Caco-2 (cell line): Measurements from ENCODE around the gene MYO9B. TPM values are rescaled to one million over a fixed set of nuclear protein-coding genes. Genes with fewer than 3 reads are reported as not detected.

ENCODE experiments used
- BruUV-seq: library from RNA; stranded (reverse); fragments of 400-500 nt; replicated peaks from 2 replicates; lab custom pipeline; 2021; lab: Mats Ljungman, UMichigan
- CTCF ChIA-PET: fragments of 300-600 bp; sonication (Branson Sonifier 250); formaldehyde crosslinking; loops from one replicate; lab custom pipeline; 2022; ENCODE audit warnings: antibody characterized with exemption; lab: Charles Lee
- POLR2A ChIA-PET: fragments of 300-600 bp; sonication (Branson Sonifier 250); formaldehyde crosslinking; loops from one replicate; lab custom pipeline; 2022; ENCODE audit warnings: antibody characterized with exemption; lab: Charles Lee
- DNase-seq, 2 experiments: peaks; one replicate each; pipeline versions ENCODE4 v3.0.0 to v3.0.0-alpha.2; 2020 to 2022
- H3K27me3 ChIP-seq: replicated peaks from 2 replicates; pipeline ENCODE4 v1.6.0; 2011; ENCODE audit warnings: low read length; ENCODE audit not compliant: control insufficient read depth, insufficient read depth
- H3K36me3 ChIP-seq: 2 replicates; pipeline ENCODE4 v1.5.1; 2011; ENCODE audit warnings: low read length; ENCODE audit not compliant: control insufficient read depth, insufficient read depth
- H3K4me1 ChIP-seq: fragments of 250-450 bp; sonication (Bioruptor Pico); 2 replicates; pipeline ENCODE4 v1.5.1; 2020; ENCODE audit warnings: mild to moderate bottlenecking
- H3K4me3 ChIP-seq: 2 replicates; pipeline ENCODE4 v1.5.1; 2011; ENCODE audit warnings: low read depth, mild to moderate bottlenecking, control low read depth, low read length
- H3K9me3 ChIP-seq: fragments of 250-450 bp; sonication (Bioruptor Pico); 2 replicates; pipeline ENCODE4 v1.5.1; 2020; ENCODE audit warnings: mild to moderate bottlenecking, moderate library complexity
- H3K27ac Mint-ChIP-seq: one replicate; pipeline ENCODE4 v1.8.0; 2022; ENCODE audit warnings: mixed read lengths; ENCODE audit not compliant: unreplicated experiment
- H3K27me3 Mint-ChIP-seq: one replicate; pipeline ENCODE4 v1.8.0; 2022; ENCODE audit warnings: mixed read lengths; ENCODE audit not compliant: insufficient read depth, unreplicated experiment
- H3K36me3 Mint-ChIP-seq: one replicate; pipeline ENCODE4 v1.8.0; 2022; ENCODE audit warnings: mild to moderate bottlenecking, mixed read lengths; ENCODE audit not compliant: insufficient read depth, unreplicated experiment
- H3K4me1 Mint-ChIP-seq: one replicate; pipeline ENCODE4 v1.8.0; 2022; ENCODE audit warnings: low read depth, mixed read lengths; ENCODE audit not compliant: unreplicated experiment
- H3K4me3 Mint-ChIP-seq: one replicate; pipeline ENCODE4 v1.8.0; 2022; ENCODE audit warnings: mild to moderate bottlenecking, moderate library complexity, mixed read lengths; ENCODE audit not compliant: unreplicated experiment
- H3K9me3 Mint-ChIP-seq: one replicate; pipeline ENCODE4 v1.8.0; 2022; ENCODE audit warnings: mixed read lengths; ENCODE audit not compliant: unreplicated experiment
- CTCF ChIP-seq, 2 experiments: fragments of 200-600 bp in 1 of 2; IDR thresholded peaks; 1 replicate in 1 of 2; 2 replicates in 1 of 2; pipeline versions ENCODE4 v1.5.1 to v1.8.0; 2011 to 2022; ENCODE audit warnings: antibody characterized with exemption in 1 of 2, control low read depth in 1 of 2, inconsistent platforms in 1 of 2, low read depth in 1 of 2, low read length in 1 of 2, mild to moderate bottlenecking in 1 of 2, moderate library complexity in 1 of 2; ENCODE audit not compliant: insufficient read depth in 1 of 2, severe bottlenecking in 1 of 2, unreplicated experiment in 1 of 2
- intact Hi-C: fragments of 100-400 bp; cut with micrococcal nuclease; formaldehyde crosslinking; loops from one replicate; pipeline ENCODE4 v1.10.0; 2022; ENCODE audit not compliant: unreplicated experiment
- total RNA-seq: library from RNA; stranded (reverse); gene quantifications from 2 replicates; pipeline ENCODE4 v1.2.3, GENCODE V29; 2022

The MYO9B gene
- total RNA-seq, 1 experiment from 2014 or later, result 47.6 TPM

DNA sequence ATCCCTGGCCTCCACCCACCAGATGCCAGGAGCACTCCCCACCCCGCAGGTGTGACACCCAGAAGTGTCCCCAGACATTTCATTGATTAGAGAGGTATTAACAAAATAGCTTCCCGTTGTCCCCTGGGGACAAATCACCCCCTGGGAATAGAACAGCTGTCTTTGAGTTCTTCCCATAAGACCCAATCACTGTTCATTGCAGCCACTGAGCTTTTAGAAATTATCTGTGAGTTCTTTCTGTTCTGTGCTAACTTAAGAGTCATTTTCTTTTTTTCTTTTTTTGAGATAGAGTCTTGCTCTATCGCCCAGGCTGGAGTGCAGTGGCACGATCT is 32.8 kb downstream of the MYO9B start:
- TF ChIP-seq CTCF (IDR thresholded peaks at IDR 0.05; ENCODE audit: insufficient read depth in 1 of 2, low read depth in 1 of 2, low read length in 1 of 2, severe bottlenecking in 1 of 2, unreplicated experiment in 1 of 2), result no peak
- Histone ChIP-seq H3K4me1 (no peaks in the 10 kb centered on the region), H3K4me3 (no peak overlapping the region), H3K27me3 (no peaks in the 10 kb centered on the region), H3K9me3 (no peaks in the 10 kb centered on the region), H3K36me3 (no peaks in the 10 kb centered on the region; the same call in 1 of the 2 replicates)
- DNase-seq, result no peak
- Mint-ChIP-seq H3K27me3 (no peaks in the 10 kb centered on the region), H3K4me3 (no peak overlapping the region), H3K4me1 (no peaks in the 10 kb centered on the region), H3K36me3 (peaks cover 22% of the 10 kb centered on the region), H3K9me3 (no peaks in the 10 kb centered on the region), H3K27ac (no peak overlapping the region)
- ChIA-PET CTCF (no interaction called here), POLR2A (no interaction called here)
- no TSS peak for BruUV-seq
- intact Hi-C loops, result no loop called here

- no peak overlapping the region for H3K27ac Mint-ChIP-seq
- DNase-seq, result no peak
- Histone ChIP-seq H3K4me3 (no peak overlapping the region), H3K4me1 (no peaks in the 10 kb centered on the region), H3K9me3 (no peaks in the 10 kb centered on the region), H3K27me3 (no peaks in the 10 kb centered on the region), H3K36me3 (no peaks in the 10 kb centered on the region)
- POLR2A ChIA-PET, result interaction anchor here (0.6 kb wide), 1 partner anchor 201 kb away, joined by 3 read pairs; no protein-coding TSS in a partner anchor
- H3K4me1 Mint-ChIP-seq, result no peaks in the 10 kb centered on the region
- no peak overlapping the region for H3K4me3 Mint-ChIP-seq
- CTCF ChIA-PET, result no interaction called here
- no peak for TF ChIP-seq CTCF (IDR thresholded peaks at IDR 0.05; ENCODE audit: insufficient read depth in 1 of 2, low read depth in 1 of 2, low read length in 1 of 2, severe bottlenecking in 1 of 2, unreplicated experiment in 1 of 2)
- no peaks in the 10 kb centered on the region for H3K27me3 Mint-ChIP-seq
- BruUV-seq, result no TSS peak
- H3K36me3 Mint-ChIP-seq, result peaks cover 18% of the 10 kb centered on the region
- no peaks in the 10 kb centered on the region for H3K9me3 Mint-ChIP-seq
- intact Hi-C loops, result no loop called here
Observed at GRCh38 chr19:17109300-17109699, 33.7 kb downstream of the MYO9B start.

- ChIA-PET CTCF (no interaction called here), POLR2A (interaction anchor here (0.6 kb wide), 1 partner anchor 202 kb away, joined by 3 read pairs; no protein-coding TSS in a partner anchor)
- Histone ChIP-seq H3K4me3 (no peak overlapping the region), H3K4me1 (no peaks in the 10 kb centered on the region), H3K36me3 (no peaks in the 10 kb centered on the region), H3K9me3 (no peaks in the 10 kb centered on the region), H3K27me3 (no peaks in the 10 kb centered on the region)
- no peak overlapping the region for H3K4me3 Mint-ChIP-seq
- no peak overlapping the region for H3K27ac Mint-ChIP-seq
- intact Hi-C loops, result no loop called here
- H3K4me1 Mint-ChIP-seq, result no peaks in the 10 kb centered on the region
- H3K27me3 Mint-ChIP-seq, result no peaks in the 10 kb centered on the region
- no peak for DNase-seq
- no peaks in the 10 kb centered on the region for H3K9me3 Mint-ChIP-seq
- no TSS peak for BruUV-seq
- H3K36me3 Mint-ChIP-seq, result peaks cover 15% of the 10 kb centered on the region
- TF ChIP-seq CTCF (IDR thresholded peaks at IDR 0.05; ENCODE audit: insufficient read depth in 1 of 2, low read depth in 1 of 2, low read length in 1 of 2, severe bottlenecking in 1 of 2, unreplicated experiment in 1 of 2), result no peak
Observed at GRCh38 chr19:17109962-17110598, 34.5 kb downstream of the MYO9B start.
